Natural killer cell (primary cell): Measurements from ENCODE around the gene HOXA7. TPM values are rescaled to one million over a fixed set of nuclear protein-coding genes. Genes with fewer than 3 reads are reported as not detected.

Source experiments
- ATAC-seq, 3 donors: fragments of 150-1000 bp in 2 of 3; fragments of 200-7000 bp in 1 of 3; cut with Tn5 transposase; 1 replicate in 1 of 3; 2 replicates in 2 of 3; pipeline ENCODE4 v1.10.0; 2021; ENCODE audit warnings: mild to moderate bottlenecking in 2 of 3, moderate library complexity in 2 of 3
- DNase-seq, 2 donors: peaks; one replicate each; pipeline versions ENCODE4 v3.0.0 to v3.0.0-alpha.2; 2013 to 2021; ENCODE audit warnings: mixed read lengths in 1 of 2
- H3K27ac ChIP-seq: one replicate; pipeline ENCODE4 v1.5.1; 2013; ENCODE audit warnings: mild to moderate bottlenecking, low read length
- H3K27me3 ChIP-seq: one replicate; pipeline ENCODE4 v1.6.1; 2013; ENCODE audit warnings: low read length; ENCODE audit not compliant: control insufficient read depth, insufficient read depth
- H3K36me3 ChIP-seq: one replicate; pipeline ENCODE4 v1.6.1; 2013; ENCODE audit warnings: low read length; ENCODE audit not compliant: control insufficient read depth, insufficient read depth
- H3K4me1 ChIP-seq: one replicate; pipeline ENCODE4 v1.6.1; 2013; ENCODE audit warnings: low read length; ENCODE audit not compliant: control insufficient read depth, insufficient read depth
- H3K4me3 ChIP-seq: one replicate; pipeline ENCODE4 v1.5.1; 2013; ENCODE audit warnings: low read length
- H3K9me3 ChIP-seq: one replicate; pipeline ENCODE4 v1.6.1; 2013; ENCODE audit warnings: low read length; ENCODE audit not compliant: control insufficient read depth, insufficient read depth
- H3K27ac Mint-ChIP-seq, 2 donors: one replicate each; pipeline ENCODE4 v1.8.0; 2022; ENCODE audit warnings: mild to moderate bottlenecking in 2 of 2, mixed read lengths in 2 of 2, moderate library complexity in 1 of 2
- H3K27me3 Mint-ChIP-seq, 2 donors: one replicate each; pipeline ENCODE4 v1.8.0; 2022; ENCODE audit warnings: low read depth in 2 of 2, mixed read lengths in 2 of 2
- H3K36me3 Mint-ChIP-seq: one replicate; pipeline ENCODE4 v1.8.0; 2022; ENCODE audit warnings: mixed read lengths
- H3K4me1 Mint-ChIP-seq, 2 donors: one replicate each; pipeline ENCODE4 v1.8.0; 2022; ENCODE audit warnings: mixed read lengths in 2 of 2
- H3K4me3 Mint-ChIP-seq: one replicate; pipeline ENCODE4 v1.8.0; 2022; ENCODE audit warnings: mild to moderate bottlenecking, moderate library complexity, mixed read lengths
- H3K9me3 Mint-ChIP-seq, 2 donors: one replicate each; pipeline ENCODE4 v1.8.0; 2022; ENCODE audit warnings: mixed read lengths in 2 of 2
- WGBS: methylation state at CpG from one replicate; pipeline ENCODE4 v1.1.7; 2013; ENCODE audit warnings: missing lambda C conversion rate; ENCODE audit not compliant: insufficient coverage; 5-methylcytosine and 5-hydroxymethylcytosine counted together
- intact Hi-C: fragments of 100-400 bp; cut with micrococcal nuclease; formaldehyde crosslinking; loops from one replicate; pipeline ENCODE4 v1.14.2; 2022
- total RNA-seq, 4 donors: library from RNA; stranded (reverse); fragments of 120-200 nt in 1 of 4; gene quantifications; one replicate each; pipeline versions ENCODE4 v1.2.3 to v1.2.4, GENCODE V29; 2013 to 2022
- TF ChIP-seq, protein P1 (sequence below): fragments of 200-600 bp; IDR thresholded peaks from one replicate; pipeline ENCODE4 v1.8.0; 2022; ENCODE audit warnings: antibody characterized with exemption

Gene HOXA7
- total RNA-seq, 3 donors from 2014 or later (not counting 1 experiment from before 2014, with no cell fraction given) = not detected

DNA sequence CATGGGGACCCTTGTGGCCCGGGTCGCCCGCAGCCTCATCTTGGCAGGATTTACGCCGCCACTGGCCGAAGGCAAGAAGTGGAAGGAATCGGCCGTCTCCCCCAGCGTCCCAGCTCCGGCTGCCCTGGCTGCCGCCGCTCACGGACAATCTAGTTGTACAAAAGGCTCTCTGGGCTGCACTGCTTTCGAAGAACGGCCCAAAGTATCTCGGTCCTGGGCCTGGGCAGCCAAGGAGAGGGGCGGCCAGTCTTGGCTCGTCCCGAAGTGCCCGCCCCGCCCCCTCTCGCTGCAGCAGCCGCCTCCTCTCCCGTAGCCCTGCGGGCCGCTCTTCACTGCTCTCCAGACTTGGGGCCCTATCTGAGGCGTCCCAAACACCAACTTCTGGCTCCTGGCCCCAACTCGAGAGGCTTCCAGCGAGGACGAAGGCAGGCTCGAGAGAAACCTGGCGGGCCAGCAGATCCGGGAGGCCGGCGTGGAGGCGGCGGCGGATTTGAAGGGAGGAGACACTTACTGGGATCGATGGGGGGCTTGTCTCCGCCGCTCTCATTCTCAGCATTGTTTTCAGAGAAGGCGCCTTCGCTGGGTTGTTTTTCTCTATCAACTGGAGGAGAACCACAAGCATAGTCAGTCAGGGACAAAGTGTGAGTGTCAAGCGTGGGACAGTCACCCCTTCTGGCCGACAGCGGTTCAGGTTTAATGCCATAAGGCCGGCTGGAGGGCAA lies 8.1 kb upstream of the HOXA7 start:
- peaks cover 71 to 73% of the 10 kb centered on the region in 2 donors for H3K27me3 Mint-ChIP-seq
- WGBS = 4% methylated on average over 47 of the region's 47 CpGs
- H3K27me3 ChIP-seq = peaks cover 73% of the 10 kb centered on the region
- DNase-seq = no peak
- peaks cover 7% of the 10 kb centered on the region for H3K36me3 Mint-ChIP-seq
- TF ChIP-seq, protein P1, sequence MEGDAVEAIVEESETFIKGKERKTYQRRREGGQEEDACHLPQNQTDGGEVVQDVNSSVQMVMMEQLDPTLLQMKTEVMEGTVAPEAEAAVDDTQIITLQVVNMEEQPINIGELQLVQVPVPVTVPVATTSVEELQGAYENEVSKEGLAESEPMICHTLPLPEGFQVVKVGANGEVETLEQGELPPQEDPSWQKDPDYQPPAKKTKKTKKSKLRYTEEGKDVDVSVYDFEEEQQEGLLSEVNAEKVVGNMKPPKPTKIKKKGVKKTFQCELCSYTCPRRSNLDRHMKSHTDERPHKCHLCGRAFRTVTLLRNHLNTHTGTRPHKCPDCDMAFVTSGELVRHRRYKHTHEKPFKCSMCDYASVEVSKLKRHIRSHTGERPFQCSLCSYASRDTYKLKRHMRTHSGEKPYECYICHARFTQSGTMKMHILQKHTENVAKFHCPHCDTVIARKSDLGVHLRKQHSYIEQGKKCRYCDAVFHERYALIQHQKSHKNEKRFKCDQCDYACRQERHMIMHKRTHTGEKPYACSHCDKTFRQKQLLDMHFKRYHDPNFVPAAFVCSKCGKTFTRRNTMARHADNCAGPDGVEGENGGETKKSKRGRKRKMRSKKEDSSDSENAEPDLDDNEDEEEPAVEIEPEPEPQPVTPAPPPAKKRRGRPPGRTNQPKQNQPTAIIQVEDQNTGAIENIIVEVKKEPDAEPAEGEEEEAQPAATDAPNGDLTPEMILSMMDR = no peak
- intact Hi-C loops = loop anchor here (2.0 to 10.0 kb wide), 4 partner anchors 20 to 1308 kb away; partner anchors contain the start of genes EVX1 and HOXA11
- peak overlapping the region; percentile 26 to 60 for H3K27ac Mint-ChIP-seq
- no peaks in the 10 kb centered on the region for H3K36me3 ChIP-seq
- H3K4me1 ChIP-seq = peaks cover 76% of the 10 kb centered on the region
- H3K4me1 Mint-ChIP-seq = peaks cover 37 to 57% of the 10 kb centered on the region in 2 donors
- H3K9me3 ChIP-seq = no peaks in the 10 kb centered on the region
- peak overlapping the region; percentile 77 for H3K4me3 Mint-ChIP-seq
- no peak for ATAC-seq
- H3K9me3 Mint-ChIP-seq = no peaks in the 10 kb centered on the region
- H3K27ac ChIP-seq = no peak overlapping the region
- H3K4me3 ChIP-seq = peak overlapping the region; percentile 40

DNA sequence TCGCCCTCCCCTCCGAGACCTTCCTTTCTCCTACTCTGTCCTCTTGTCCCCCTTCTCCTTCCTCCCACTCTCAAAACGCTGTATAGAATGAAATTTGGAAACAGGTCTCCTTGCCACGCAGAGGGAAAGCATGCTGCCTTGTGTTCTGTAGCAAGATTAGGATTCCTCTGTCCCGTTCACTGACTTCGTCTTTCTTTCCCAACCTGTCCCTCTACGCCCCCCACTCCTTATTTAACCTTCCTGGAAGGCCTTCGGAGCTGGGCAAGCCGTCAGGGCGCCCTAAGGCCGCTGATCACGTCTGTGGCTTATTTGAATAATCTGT lies 7.5 kb upstream of the HOXA7 start:
- Histone ChIP-seq H3K27ac (no peak overlapping the region), H3K4me3 (peak overlapping the region; percentile 40), H3K4me1 (peaks cover 72% of the 10 kb centered on the region), H3K36me3 (no peaks in the 10 kb centered on the region), H3K9me3 (no peaks in the 10 kb centered on the region), H3K27me3 (peaks cover 75% of the 10 kb centered on the region)
- Mint-ChIP-seq H3K27me3 (peaks cover 74 to 75% of the 10 kb centered on the region in 2 donors), H3K9me3 (no peaks in the 10 kb centered on the region), H3K27ac (peak overlapping the region in 1 of 2 donors; percentile 26), H3K4me1 (peaks cover 36 to 57% of the 10 kb centered on the region in 2 donors), H3K36me3 (peaks cover 7% of the 10 kb centered on the region), H3K4me3 (peak overlapping the region; percentile 52)
- 22% methylated on average over 12 of the region's 12 CpGs for WGBS
- TF ChIP-seq, protein P1 = no peak
- no peak for ATAC-seq
- DNase-seq = no peak
- intact Hi-C loops = loop anchor here (2.0 to 10.0 kb wide), 4 partner anchors 21 to 1307 kb away; partner anchors contain the start of genes EVX1 and HOXA11

DNA sequence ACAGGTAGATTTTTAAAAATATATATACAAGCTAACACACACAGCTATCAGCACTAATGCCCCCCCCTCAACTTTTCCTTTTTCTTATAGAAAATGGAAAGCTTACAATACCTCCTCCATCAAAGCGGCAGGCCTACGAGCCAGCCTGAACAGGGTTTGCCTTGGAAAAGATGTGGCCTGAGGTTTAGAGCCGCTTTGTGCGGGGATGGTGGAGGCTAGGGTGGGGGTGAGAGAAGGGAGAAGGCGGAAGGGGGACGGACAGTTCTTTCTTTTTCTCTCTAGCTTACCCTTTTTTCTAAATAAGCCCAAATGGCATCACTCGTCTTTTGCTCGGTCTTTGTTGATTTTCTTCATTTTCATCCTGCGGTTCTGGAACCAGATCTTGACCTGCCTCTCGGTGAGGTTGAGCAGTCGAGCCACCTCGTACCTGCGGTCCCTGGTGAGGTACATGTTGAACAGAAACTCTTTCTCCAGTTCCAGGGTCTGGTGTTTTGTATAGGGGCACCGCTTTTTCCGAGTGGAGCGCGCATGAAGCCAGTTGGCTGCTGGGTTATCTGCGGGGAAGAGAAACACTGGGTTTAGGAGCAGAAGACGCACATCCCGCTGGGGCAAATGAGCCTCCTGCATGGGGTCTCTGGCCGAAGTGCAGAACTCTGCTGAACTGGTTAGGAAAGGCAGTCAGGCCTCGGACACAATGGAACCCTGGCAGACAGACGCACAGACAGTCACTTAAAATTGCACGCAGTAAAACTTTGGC lies 7.0 kb upstream of the HOXA7 start:
- ATAC-seq (no peak), DNase-seq (no peak)
- TF ChIP-seq, protein P1 = no peak
- intact Hi-C loops = loop anchor here (2.0 to 10.0 kb wide), 4 partner anchors 21 to 1307 kb away; partner anchors contain the start of genes EVX1 and HOXA11
- peak overlapping the region; percentile 52 for H3K4me3 Mint-ChIP-seq
- Histone ChIP-seq H3K9me3 (no peaks in the 10 kb centered on the region), H3K27me3 (peaks cover 75% of the 10 kb centered on the region), H3K27ac (no peak overlapping the region), H3K36me3 (no peaks in the 10 kb centered on the region), H3K4me3 (no peak overlapping the region), H3K4me1 (peaks cover 69% of the 10 kb centered on the region)
- H3K9me3 Mint-ChIP-seq = no peaks in the 10 kb centered on the region
- peaks cover 31 to 57% of the 10 kb centered on the region in 2 donors for H3K4me1 Mint-ChIP-seq
- WGBS = 39% methylated on average over 21 of the region's 24 CpGs
- peaks cover 73 to 75% of the 10 kb centered on the region in 2 donors for H3K27me3 Mint-ChIP-seq
- H3K36me3 Mint-ChIP-seq = peaks cover 2% of the 10 kb centered on the region
- H3K27ac Mint-ChIP-seq = peak overlapping the region in 1 of 2 donors; percentile 26
